Measurements from ENCODE around the gene DENND6B. TPM values are rescaled to one million over a fixed set of nuclear protein-coding genes. Genes with fewer than 3 reads are reported as not detected.
A peak's percentile ranks its signal among the peaks of the same experiment; 100 is the strongest.

The DENND6B gene
- total RNA-seq, 1 donor from 2014 or later = 1.0 TPM

GRCh38 chr22:50361688-50362087 lies 34.9 kb upstream of the DENND6B start:
- Histone ChIP-seq H3K4me3 (no peak overlapping the region), H3K36me3 (no peaks in the 10 kb centered on the region), H2AFZ (replicated peaks) (no peak overlapping the region), H3K79me2 (ENCODE audit: low read depth) (peaks cover 99% of the 10 kb centered on the region), H3K4me2 (no peak overlapping the region), H4K20me1 (ENCODE audit: low read depth) (peaks cover 67% of the 10 kb centered on the region), H3K27ac (no peak overlapping the region), H3K4me1 (no peaks in the 10 kb centered on the region), H3K9ac (no peak overlapping the region), H3K9me3 (ENCODE audit: low read depth) (no peaks in the 10 kb centered on the region), H3F3A (ENCODE audit: low read depth) (peaks cover 2% of the 10 kb centered on the region), H3K27me3 (no peaks in the 10 kb centered on the region)
- DNase-seq (ENCODE audit: low spot score) = no peak
- TF ChIP-seq CTCF (IDR thresholded peaks at IDR 0.05) (no peak), EZH2 (IDR thresholded peaks at IDR 0.05) (no peak), EZH2phosphoT487 (IDR thresholded peaks at IDR 0.05) (no peak)
- peaks cover 5% of the 10 kb centered on the region for H3K4me1 Mint-ChIP-seq
- H3K9me3 Mint-ChIP-seq = peaks cover 5% of the 10 kb centered on the region
- no peaks in the 10 kb centered on the region for H3K27me3 Mint-ChIP-seq (ENCODE audit: insufficient read depth, low read depth)
- H3K27ac Mint-ChIP-seq = peak overlapping the region; percentile 62
- H3K4me3 Mint-ChIP-seq = no peak overlapping the region
- peaks cover 31% of the 10 kb centered on the region for H3K36me3 Mint-ChIP-seq

- Histone ChIP-seq H3K4me3 (no peak overlapping the region), H3K9ac (no peak overlapping the region), H2AFZ (replicated peaks) (no peak overlapping the region), H3K4me1 (no peaks in the 10 kb centered on the region), H3K79me2 (ENCODE audit: low read depth) (peaks cover 99% of the 10 kb centered on the region), H3K9me3 (ENCODE audit: low read depth) (no peaks in the 10 kb centered on the region), H4K20me1 (ENCODE audit: low read depth) (peaks cover 64% of the 10 kb centered on the region), H3F3A (ENCODE audit: low read depth) (no peaks in the 10 kb centered on the region), H3K27me3 (no peaks in the 10 kb centered on the region), H3K4me2 (no peak overlapping the region), H3K36me3 (no peaks in the 10 kb centered on the region), H3K27ac (no peak overlapping the region)
- no peak for DNase-seq (ENCODE audit: low spot score)
- Mint-ChIP-seq H3K27me3 (ENCODE audit: insufficient read depth, low read depth) (no peaks in the 10 kb centered on the region), H3K4me3 (no peak overlapping the region), H3K27ac (peak overlapping the region; percentile 62), H3K4me1 (peaks cover 2% of the 10 kb centered on the region), H3K36me3 (peaks cover 33% of the 10 kb centered on the region), H3K9me3 (peaks cover 5% of the 10 kb centered on the region)
- TF ChIP-seq EZH2phosphoT487 (IDR thresholded peaks at IDR 0.05) = no peak
These were observed 34.4 kb upstream of the DENND6B start for GRCh38 chr22:50361222-50361621.

GRCh38 chr22:50360578-50360977 lies 33.8 kb upstream of the DENND6B start:
- Histone ChIP-seq H3K36me3 (no peaks in the 10 kb centered on the region), H3K9me3 (ENCODE audit: low read depth) (no peaks in the 10 kb centered on the region), H3K27ac (no peak overlapping the region), H3K27me3 (no peaks in the 10 kb centered on the region), H3K4me2 (no peak overlapping the region), H3F3A (ENCODE audit: low read depth) (no peaks in the 10 kb centered on the region), H3K79me2 (ENCODE audit: low read depth) (peaks cover 98% of the 10 kb centered on the region), H3K4me3 (no peak overlapping the region), H3K9ac (no peak overlapping the region), H4K20me1 (ENCODE audit: low read depth) (peaks cover 62% of the 10 kb centered on the region), H2AFZ (replicated peaks) (no peak overlapping the region), H3K4me1 (no peaks in the 10 kb centered on the region)
- no peak overlapping the region for H3K27ac Mint-ChIP-seq
- H3K27me3 Mint-ChIP-seq (ENCODE audit: insufficient read depth, low read depth) = no peaks in the 10 kb centered on the region
- H3K9me3 Mint-ChIP-seq = peaks cover 5% of the 10 kb centered on the region
- H3K36me3 Mint-ChIP-seq = peaks cover 30% of the 10 kb centered on the region
- H3K4me1 Mint-ChIP-seq = peaks cover 2% of the 10 kb centered on the region
- no peak for DNase-seq (ENCODE audit: low spot score)
- H3K4me3 Mint-ChIP-seq = no peak overlapping the region
- TF ChIP-seq EZH2 (IDR thresholded peaks at IDR 0.05) (no peak), EZH2phosphoT487 (IDR thresholded peaks at IDR 0.05) (no peak), CTCF (IDR thresholded peaks at IDR 0.05) (no peak)

GRCh38 chr22:50357756-50358155 lies 30.9 kb upstream of the DENND6B start:
- Histone ChIP-seq H3K9me3 (ENCODE audit: low read depth) (no peaks in the 10 kb centered on the region), H3K79me2 (ENCODE audit: low read depth) (peaks cover 91% of the 10 kb centered on the region), H3K27me3 (no peaks in the 10 kb centered on the region), H2AFZ (replicated peaks) (no peak overlapping the region), H3K36me3 (no peaks in the 10 kb centered on the region), H3K9ac (no peak overlapping the region), H3F3A (ENCODE audit: low read depth) (no peaks in the 10 kb centered on the region), H3K4me1 (no peaks in the 10 kb centered on the region), H3K4me3 (no peak overlapping the region), H4K20me1 (ENCODE audit: low read depth) (peaks cover 64% of the 10 kb centered on the region), H3K4me2 (no peak overlapping the region), H3K27ac (no peak overlapping the region)
- H3K4me1 Mint-ChIP-seq = peaks cover 2% of the 10 kb centered on the region
- DNase-seq (ENCODE audit: low spot score) = no peak
- H3K27ac Mint-ChIP-seq = no peak overlapping the region
- H3K9me3 Mint-ChIP-seq = peaks cover 5% of the 10 kb centered on the region
- TF ChIP-seq EZH2 (IDR thresholded peaks at IDR 0.05) (no peak), EZH2phosphoT487 (IDR thresholded peaks at IDR 0.05) (no peak), CTCF (IDR thresholded peaks at IDR 0.05) (no peak)
- H3K36me3 Mint-ChIP-seq = peaks cover 29% of the 10 kb centered on the region
- no peaks in the 10 kb centered on the region for H3K27me3 Mint-ChIP-seq (ENCODE audit: insufficient read depth, low read depth)
- no peak overlapping the region for H3K4me3 Mint-ChIP-seq

All from neural progenitor cell (in vitro differentiated cells).